ENCODE measurements around the gene FAM163B. TPM values are rescaled to one million over a fixed set of nuclear protein-coding genes. Genes with fewer than 3 reads are reported as not detected.

FAM163B gene
- total and polyA plus RNA-seq, 2 of the 8 experiments (the other 6 are each of a cell fraction or from before 2014, with no cell fraction given), result 0.63 to 1.0 TPM

GRCh38 chr9:133579601-133580418 lies 29.4 kb downstream of the FAM163B start:
- Histone ChIP-seq H4K5ac (ENCODE audit: insufficient read length, low read depth, low read length) (no peak overlapping the region), H3K4ac (replicated peaks; ENCODE audit: insufficient read length, low read depth, low read length) (no peak overlapping the region), H2BK15ac (ENCODE audit: low read length) (peak overlapping the region; percentile 72; the same call in 1 of the 2 replicates), H3K9me3 (ENCODE audit: insufficient read depth in 2 of 2, low read depth in 1 of 2, low read length in 1 of 2) (no peaks in the 10 kb centered on the region), H3K4me2 (ENCODE audit: insufficient read depth in 1 of 2, low read depth in 2 of 2, low read length in 2 of 2) (no peak overlapping the region), H3K18ac (ENCODE audit: extremely low read depth, low read length) (no peak overlapping the region; the same call in 1 of the 2 replicates), H2AK5ac (ENCODE audit: low read depth, low read length) (no peak overlapping the region), H2AFZ (ENCODE audit: low read length) (no peak overlapping the region), H3K4me1 (replicated peaks in 1 of 4; ENCODE audit: control insufficient read depth in 3 of 4, insufficient read depth in 4 of 4, low read length in 3 of 4) (peaks cover 3 to 13% (median 7%) of the 10 kb centered on the region in 4 experiments), H4K91ac (replicated peaks; ENCODE audit: insufficient read length, low read length) (peak overlapping the region; percentile 44), H3K79me2 (ENCODE audit: control insufficient read depth in 1 of 2, insufficient read depth in 2 of 2, low read length in 2 of 2) (no peaks in the 10 kb centered on the region), H2BK20ac (ENCODE audit: low read length) (no peak overlapping the region), H3K27me3 (replicated peaks in 1 of 4; ENCODE audit: control insufficient read depth in 3 of 4, extremely low read depth in 1 of 4, insufficient read depth in 3 of 4, low read length in 3 of 4) (0 out of 7 replicates have a peak, but pooled peaks cover 0 to 2% (median 0%) of the 10 kb centered on the region in 4 experiments), H3K23ac (ENCODE audit: insufficient read length) (no peak overlapping the region), H3K56ac (replicated peaks; ENCODE audit: insufficient read length, low read depth, low read length) (no peak overlapping the region), H3K23me2 (ENCODE audit: low read depth, low read length) (no peaks in the 10 kb centered on the region), H3K14ac (ENCODE audit: insufficient read length) (no peak overlapping the region), H3K79me1 (ENCODE audit: low read depth, low read length) (no peaks in the 10 kb centered on the region), H3K9ac (replicated peaks in 1 of 4; ENCODE audit: extremely low read depth in 1 of 4, low read depth in 3 of 4, low read length in 3 of 4) (no peak overlapping the region), H4K20me1 (replicated peaks in 1 of 2; ENCODE audit: control insufficient read depth in 1 of 2, insufficient read depth in 2 of 2, low read length in 2 of 2) (no peaks in the 10 kb centered on the region), H3K27ac (ENCODE audit: low read depth, low read length) (no peak overlapping the region), H2BK12ac (ENCODE audit: low read depth, low read length) (peak overlapping the region; percentile 75; the same call in 1 of the 2 replicates), H2BK5ac (ENCODE audit: low read depth, low read length) (no peak overlapping the region), H4K8ac (ENCODE audit: extremely low read depth, insufficient read depth, low read length) (no peak overlapping the region), H2BK120ac (replicated peaks; ENCODE audit: low read depth, low read length) (no peak overlapping the region), H3K36me3 (ENCODE audit: control insufficient read depth in 2 of 4, insufficient read depth in 4 of 4, low read length in 3 of 4) (no peaks in the 10 kb centered on the region), H3K4me3 (ENCODE audit: extremely low read depth in 1 of 4, insufficient read depth in 2 of 4, low read depth in 3 of 4, low read length in 4 of 4) (no peak overlapping the region)
- DNase-seq (ENCODE audit: low read depth in 1 of 2, low spot score in 2 of 2) (no peak), FAIRE-seq (no peak)
- ChIA-PET POLR2A (ENCODE audit: partially characterized antibody) (no interaction called here), CTCF (ENCODE audit: partially characterized antibody) (interaction anchor here (0.7 to 5.3 kb wide), 9 partner anchors 9 to 136 kb away, joined by 3 to 46 read pairs (median 3); partner anchors contain the start of gene ADAMTSL2)
- 84% methylated on average over 31 of the region's 31 CpGs; no CpG with 5 or more reads in 1 of the 2 experiments for WGBS, 2 experiments (ENCODE audit: extremely low coverage in 1 of 2, insufficient coverage in 1 of 2, insufficient read length in 1 of 2, insufficient replicate concordance in 2 of 2, low coverage in 1 of 2, low lambda C conversion rate in 2 of 2, missing lambda C conversion rate in 1 of 2)
- TF ChIP-seq TAF1 (IDR thresholded peaks at IDR 0.05; ENCODE audit: low read depth, low read length) (no peak), GABPA (IDR thresholded peaks at IDR 0.05; ENCODE audit: borderline replicate concordance, insufficient read depth, low read length) (no peak), BCL11A (IDR thresholded peaks at IDR 0.05; ENCODE audit: low read depth in 2 of 2, low read length in 2 of 2) (no peak), SUZ12 (IDR thresholded peaks at IDR 0.05; ENCODE audit: low read length) (no peak), SP1 (IDR thresholded peaks at IDR 0.05; ENCODE audit: low read depth, low read length) (no peak), FOSL1 (IDR thresholded peaks at IDR 0.05; ENCODE audit: insufficient read depth, low read depth, low read length) (no peak), SP2 (IDR thresholded peaks at IDR 0.05; ENCODE audit: low read length) (no peak), CREB1 (IDR thresholded peaks at IDR 0.05) (no peak), SRF (IDR thresholded peaks at IDR 0.05; ENCODE audit: low read depth, low read length) (no peak), ZNF274 (IDR thresholded peaks at IDR 0.05; ENCODE audit: borderline replicate concordance, extremely low read depth, low read length) (no peak), ATF2 (IDR thresholded peaks at IDR 0.05; ENCODE audit: low read length) (no peak)

All from H1 (cell line).